ENCODE measurements around the gene SCRN1.

DNA sequence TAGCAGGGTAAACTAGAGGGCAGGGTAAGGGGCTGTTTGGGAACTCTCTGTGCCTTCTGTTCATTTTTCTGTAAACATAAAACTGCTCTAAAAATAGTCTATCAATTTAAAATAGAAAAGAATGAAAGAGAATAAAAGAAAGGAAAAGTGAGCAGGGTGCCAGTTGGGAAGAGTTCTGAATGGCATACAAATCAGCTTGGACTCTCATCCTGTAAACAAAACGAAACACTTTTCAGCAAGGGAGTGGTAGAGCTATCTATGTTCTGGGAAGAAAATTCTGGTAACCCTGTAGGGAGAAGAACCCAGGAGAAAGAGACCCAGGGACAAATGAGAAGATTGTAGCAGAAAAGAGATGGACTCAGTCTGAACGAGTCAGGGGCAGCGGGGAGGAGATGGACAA lies 24.6 kb downstream of the SCRN1 start:
- TF ChIP-seq EZH2 (IDR thresholded peaks at IDR 0.05; ENCODE audit: insufficient read depth, poor library complexity, severe bottlenecking) (no peak), EZH2phosphoT487 (IDR thresholded peaks at IDR 0.05; ENCODE audit: insufficient read depth, low read depth) (no peak)
